Upper lobe of left lung (tissue), 4 donors: ENCODE measurements around the gene NT5C.
"Not testable (repeated sequence)": the region's sequence is repeated elsewhere in the genome, so short reads cannot be mapped to it uniquely, and the experiment has no call there.

Source experiments
- CTCF ChIP-seq, 6 experiments: fragments of 450-650 bp in 4 of 6; fragments of 200-600 bp in 2 of 6; sonication (generic) in 2 of 6; IDR thresholded peaks; one replicate each; pipeline ENCODE4 v1.5.1; 2016 to 2019; ENCODE audit warnings: antibody characterized with exemption in 6 of 6
- EP300 ChIP-seq, 4 donors: sonication (generic); formaldehyde crosslinking; IDR thresholded peaks; one replicate each; pipeline ENCODE4 v1.5.1; 2017; ENCODE audit warnings: antibody characterized with exemption in 4 of 4, control low read depth in 2 of 4

GRCh38 chr17:75164606-75165005 lies 33.1 kb upstream of the NT5C start:
- TF ChIP-seq CTCF, EP300 (IDR thresholded peaks at IDR 0.05): not testable (repeated sequence)
